Esophagus muscularis mucosa (tissue), 4 donors: ENCODE data around the gene MAST4. TPM values are rescaled to one million over a fixed set of nuclear protein-coding genes. Genes with fewer than 3 reads are reported as not detected.

Experiments used
- DNase-seq: peaks from one replicate; pipeline ENCODE4 v3.0.0-alpha.2; 2017; ENCODE audit errors: extremely low spot score
- H3K27ac ChIP-seq, 4 donors: fragments of 200-600 bp; sonication (generic); replicated peaks in 1 of 4; 1 replicate in 3 of 4; 2 replicates in 1 of 4; pipeline ENCODE4 v1.5.1; 2016 to 2019; ENCODE audit warnings: mild to moderate bottlenecking in 1 of 4
- H3K27me3 ChIP-seq, 4 donors: fragments of 200-600 bp; sonication (generic); one replicate each; pipeline versions ENCODE4 v1.5.1 to v1.6.0; 2016 to 2019
- H3K36me3 ChIP-seq, 4 donors: fragments of 200-600 bp; sonication (generic); one replicate each; pipeline ENCODE4 v1.5.1; 2016 to 2019
- H3K4me1 ChIP-seq, 4 donors: fragments of 200-600 bp; sonication (generic); one replicate each; pipeline ENCODE4 v1.5.1; 2016 to 2019
- H3K4me3 ChIP-seq, 4 donors: fragments of 200-600 bp; sonication (generic); 1 replicate in 2 of 4; 2 replicates in 2 of 4; pipeline ENCODE4 v1.5.1; 2016 to 2019; ENCODE audit warnings: mild to moderate bottlenecking in 4 of 4, moderate library complexity in 1 of 4
- H3K9me3 ChIP-seq, 4 donors: fragments of 200-600 bp; sonication (generic); 1 replicate in 3 of 4; 2 replicates in 1 of 4; pipeline ENCODE4 v1.5.1; 2016 to 2019
- CTCF ChIP-seq, 3 experiments: fragments of 200-600 bp in 2 of 3; fragments of 450-650 bp in 1 of 3; sonication (generic) in 2 of 3; IDR thresholded peaks; one replicate each; pipeline ENCODE4 v1.5.1; 2017 to 2019; ENCODE audit warnings: antibody characterized with exemption in 3 of 3, mild to moderate bottlenecking in 2 of 3, moderate library complexity in 1 of 3
- EP300 ChIP-seq: sonication (generic); formaldehyde crosslinking; IDR thresholded peaks from one replicate; pipeline ENCODE4 v1.6.1; 2017; ENCODE audit warnings: antibody characterized with exemption
- POLR2A ChIP-seq: fragments of 450-650 bp; IDR thresholded peaks from one replicate; pipeline ENCODE4 v1.6.1; 2017; ENCODE audit warnings: antibody characterized with exemption, moderate library complexity, mild to moderate bottlenecking, low read depth
- POLR2AphosphoS5 ChIP-seq, 2 donors: sonication (generic); formaldehyde crosslinking; IDR thresholded peaks; one replicate each; pipeline ENCODE4 v1.6.1; 2017; ENCODE audit warnings: antibody characterized with exemption in 2 of 2
- WGBS: methylation state at CpG from one replicate; pipeline ENCODE4 v1.1.5; 2018; 5-methylcytosine and 5-hydroxymethylcytosine counted together
- intact Hi-C: fragments of 100-400 bp; cut with DNase I; formaldehyde crosslinking; loops from one replicate; pipeline ENCODE4 v1.15.1; 2023
- total RNA-seq, 4 donors: library from RNA; depleted of rRNA; stranded (reverse); fragments of >200 nt; gene quantifications; one replicate each; pipeline versions ENCODE4 v1.1.0 to v1.2.1, GENCODE V29; 2016

Gene MAST4
- total RNA-seq, 4 donors from 2014 or later = 26.2 to 39.7 (median 35.8) TPM

GRCh38 chr5:67005737-67006499 lies 409.7 kb downstream of the MAST4 start:
- TF ChIP-seq POLR2AphosphoS5 (IDR thresholded peaks at IDR 0.05) = no peak
- TF ChIP-seq EP300 = no peak
- no peak for TF ChIP-seq CTCF (IDR thresholded peaks at IDR 0.05)
- no peak for TF ChIP-seq POLR2A
- no peaks in the 10 kb centered on the region for H3K9me3 ChIP-seq
- H3K4me1 ChIP-seq = peaks cover 51 to 73% (median 65%) of the 10 kb centered on the region in 4 donors
- no peak for DNase-seq
- H3K36me3 ChIP-seq = no peaks in the 10 kb centered on the region
- intact Hi-C loops = loop anchor here (5.0 kb wide), 1 partner anchor 36 kb away; no protein-coding TSS in a partner anchor
- no peaks in the 10 kb centered on the region for H3K27me3 ChIP-seq
- H3K27ac ChIP-seq = peak overlapping the region; percentile 15 to 93 (median 87)
- H3K4me3 ChIP-seq = peak overlapping the region; percentile 63 to 70 (median 65)
- 61% methylated on average over 3 of the region's 3 CpGs for WGBS

- Histone ChIP-seq H3K27me3 (no peaks in the 10 kb centered on the region), H3K4me1 (peaks cover 57 to 79% (median 71%) of the 10 kb centered on the region in 4 donors), H3K36me3 (no peaks in the 10 kb centered on the region), H3K4me3 (peak overlapping the region; percentile 63 to 70 (median 65)), H3K9me3 (no peaks in the 10 kb centered on the region), H3K27ac (peak overlapping the region in 3 of 4 donors; percentile 15 to 87 (median 51))
- no peak for TF ChIP-seq POLR2AphosphoS5 (IDR thresholded peaks at IDR 0.05)
- no peak for TF ChIP-seq POLR2A
- no peak for TF ChIP-seq CTCF (IDR thresholded peaks at IDR 0.05)
- TF ChIP-seq EP300 = no peak
- no peak for DNase-seq
- intact Hi-C loops = loop anchor here (5.0 kb wide), 1 partner anchor 36 kb away; no protein-coding TSS in a partner anchor
- WGBS = 50% methylated on average over 3 of the region's 3 CpGs
These were observed 410.3 kb downstream of the MAST4 start for GRCh38 chr5:67006500-67006848.

GRCh38 chr5:67009028-67009427 lies 412.8 kb downstream of the MAST4 start:
- Histone ChIP-seq H3K27ac (peak overlapping the region in 1 of 4 donors; percentile 11), H3K27me3 (no peaks in the 10 kb centered on the region), H3K4me1 (peaks cover 63 to 83% (median 70%) of the 10 kb centered on the region in 4 donors), H3K4me3 (no peak overlapping the region), H3K9me3 (no peaks in the 10 kb centered on the region), H3K36me3 (no peaks in the 10 kb centered on the region)
- WGBS = 65% methylated on average over 1 of the region's 1 CpG
- DNase-seq = no peak
- intact Hi-C loops = loop anchor here (5.0 kb wide), 1 partner anchor 33 kb away; no protein-coding TSS in a partner anchor
- no peak for TF ChIP-seq EP300
- no peak for TF ChIP-seq CTCF (IDR thresholded peaks at IDR 0.05)
- no peak for TF ChIP-seq POLR2A
- no peak for TF ChIP-seq POLR2AphosphoS5 (IDR thresholded peaks at IDR 0.05)

GRCh38 chr5:67010684-67011409 lies 414.7 kb downstream of the MAST4 start:
- Histone ChIP-seq H3K4me3 (peak overlapping the region in 3 of 4 donors; percentile 14 to 25 (median 18)), H3K9me3 (no peaks in the 10 kb centered on the region), H3K27me3 (no peaks in the 10 kb centered on the region), H3K4me1 (peaks cover 67 to 91% (median 77%) of the 10 kb centered on the region in 4 donors), H3K27ac (peak overlapping the region; percentile 67 to 82 (median 72)), H3K36me3 (no peaks in the 10 kb centered on the region)
- DNase-seq = no peak
- intact Hi-C loops = loop anchor here (10.0 kb wide), 1 partner anchor 1214 kb away; no protein-coding TSS in a partner anchor
- 31% methylated on average over 8 of the region's 8 CpGs for WGBS
- TF ChIP-seq CTCF (IDR thresholded peaks at IDR 0.05) (no peak), POLR2AphosphoS5 (IDR thresholded peaks at IDR 0.05) (no peak), POLR2A (no peak), EP300 (no peak)
